NCI-H226 (cell line): ENCODE results near the gene KLHL22.
"Not testable (repeated sequence)": the region's sequence is repeated elsewhere in the genome, so short reads cannot be mapped to it uniquely, and the experiment has no call there.

ENCODE experiments used
- DNase-seq: peaks from one replicate; pipeline ENCODE4 v3.0.0-alpha.2; 2015

Gene KLHL22

DNA sequence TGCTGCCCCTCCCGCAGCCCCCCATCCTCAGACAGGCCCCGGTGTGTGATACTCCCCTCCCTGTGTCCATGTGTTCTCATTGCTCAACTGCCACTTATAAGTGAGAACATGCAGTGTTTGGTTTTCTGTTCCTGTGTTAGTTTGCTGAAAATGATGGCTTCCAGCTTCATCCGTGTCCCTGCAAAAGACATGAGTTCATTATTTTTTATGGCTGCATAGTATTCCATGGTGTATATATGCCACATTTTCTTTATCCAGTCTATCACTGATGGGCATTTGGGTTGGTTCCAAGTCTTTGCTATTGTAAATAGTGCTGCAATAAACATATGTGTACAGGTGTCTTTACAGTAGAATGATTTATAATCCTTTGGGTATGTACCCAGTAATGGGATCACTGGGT is 80.4 kb downstream of the KLHL22 start:
- not testable (repeated sequence) for DNase-seq

DNA sequence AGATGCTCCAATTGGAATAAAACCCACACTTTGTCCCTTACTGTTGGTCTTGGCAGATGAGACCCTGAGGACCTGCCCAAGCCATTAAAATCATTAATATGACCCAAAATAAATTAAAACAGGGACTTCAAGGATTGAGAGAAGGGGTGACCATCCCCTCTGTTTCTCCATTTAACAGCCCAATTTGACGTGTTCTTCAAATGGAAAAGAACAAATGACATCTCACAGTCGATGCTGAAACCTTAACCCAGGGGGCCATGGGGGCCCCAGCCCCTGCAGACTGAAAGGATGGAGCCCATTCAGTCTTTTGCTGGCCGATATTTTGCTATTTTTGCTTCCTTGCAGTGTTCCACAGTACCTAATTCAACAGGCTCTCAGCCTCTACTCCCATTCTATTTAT is 81.1 kb downstream of the KLHL22 start:
- no peak for DNase-seq

DNA sequence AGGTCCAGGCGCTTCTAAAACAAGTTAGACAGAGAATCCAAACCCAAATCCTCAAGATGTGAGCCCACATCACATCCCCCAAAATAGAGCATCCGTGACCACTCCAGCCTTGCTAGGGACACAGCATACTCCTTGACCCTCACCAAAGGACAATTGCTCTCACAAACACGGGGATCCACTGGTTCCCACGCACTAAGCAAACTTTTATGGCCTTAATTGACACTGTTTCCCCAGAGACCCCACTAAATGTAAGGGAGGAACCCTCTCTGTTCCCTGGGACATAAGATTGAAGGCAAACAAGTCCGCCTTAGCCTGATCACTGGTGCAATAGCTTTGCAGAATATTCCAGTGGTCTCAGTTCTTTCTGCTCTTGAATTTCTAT is 81.5 kb downstream of the KLHL22 start:
- no peak for DNase-seq

DNA sequence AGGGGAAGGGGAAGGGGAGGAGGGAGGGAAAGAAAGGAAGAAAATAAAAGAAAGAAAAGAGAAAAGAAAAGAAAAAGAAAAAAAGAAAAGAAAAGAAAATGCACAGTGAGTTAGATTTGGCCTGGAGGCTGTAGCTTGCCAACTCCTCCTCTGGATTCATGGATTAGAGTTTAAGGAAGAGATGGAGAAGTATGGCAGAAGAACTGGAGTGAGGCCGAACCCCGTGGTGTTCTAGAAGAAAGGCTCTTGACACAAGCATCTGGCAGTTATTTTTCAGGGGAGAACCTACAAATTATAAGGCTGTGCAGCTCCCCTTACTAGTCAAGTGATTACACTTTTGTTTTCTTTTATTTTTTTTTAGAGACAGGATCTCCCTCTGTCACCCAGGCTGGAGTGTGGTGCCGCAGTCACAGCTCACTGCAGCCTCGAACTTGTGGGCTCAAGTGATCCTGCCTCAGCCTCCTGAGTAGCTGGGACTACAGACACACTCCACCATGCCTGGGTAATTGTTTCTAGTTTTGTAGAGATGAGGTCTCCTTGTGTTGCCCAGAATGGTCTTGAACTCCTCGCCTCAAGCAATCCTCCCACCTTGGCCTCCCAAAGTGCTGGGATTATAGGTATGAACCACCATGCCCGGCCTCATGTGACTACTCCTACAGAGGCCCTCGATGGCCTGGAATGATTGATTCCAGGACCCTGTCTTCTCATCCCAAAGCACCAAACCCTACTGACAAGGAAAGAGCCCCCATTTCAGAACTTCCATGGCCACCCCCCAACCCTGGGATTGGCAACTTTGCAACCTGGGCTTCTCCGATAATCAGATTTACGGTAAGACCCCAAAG is 82.2 kb downstream of the KLHL22 start:
- no peak for DNase-seq

DNA sequence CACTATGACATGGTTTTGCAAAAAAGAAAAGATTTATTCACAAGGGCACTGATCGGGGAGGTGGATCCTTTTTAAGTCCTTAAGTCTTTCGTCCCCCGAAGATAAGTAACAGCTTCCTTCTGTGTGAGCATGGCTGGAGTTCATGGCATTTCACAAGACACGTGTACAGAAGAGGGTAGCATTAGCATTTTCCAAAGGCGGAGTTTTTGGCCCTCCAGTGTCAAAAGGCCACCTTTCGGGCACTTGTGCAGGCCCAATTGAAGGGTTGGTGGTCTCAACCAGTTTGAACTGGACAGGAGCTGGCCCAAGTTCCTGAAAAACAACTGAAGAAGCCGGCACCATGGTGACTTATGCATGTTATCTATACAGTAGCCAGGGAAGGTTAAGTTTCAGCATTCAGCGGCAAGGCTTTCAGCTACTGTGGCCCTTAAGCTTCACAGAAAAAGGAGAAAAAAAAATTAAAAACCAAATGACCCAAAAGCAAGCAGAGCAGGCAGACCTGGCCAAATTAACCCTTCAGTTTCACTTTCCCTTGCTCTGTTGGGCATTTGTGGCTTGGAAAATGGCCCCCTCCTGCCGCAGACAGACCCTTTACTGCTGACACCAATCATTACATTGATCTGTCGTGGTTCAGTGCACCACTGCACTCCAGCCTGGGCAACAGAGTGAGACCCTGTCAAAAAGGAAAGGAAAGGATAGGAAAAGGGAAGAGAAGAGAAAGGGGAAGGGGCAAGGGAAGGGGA is 83.0 kb downstream of the KLHL22 start:
- no peak for DNase-seq

GRCh38 chr22:20409385-20409784 is 86.2 kb downstream of the KLHL22 start:
- DNase-seq: not testable (repeated sequence)

GRCh38 chr22:20408891-20409290 is 86.7 kb downstream of the KLHL22 start:
- DNase-seq: no peak

DNA sequence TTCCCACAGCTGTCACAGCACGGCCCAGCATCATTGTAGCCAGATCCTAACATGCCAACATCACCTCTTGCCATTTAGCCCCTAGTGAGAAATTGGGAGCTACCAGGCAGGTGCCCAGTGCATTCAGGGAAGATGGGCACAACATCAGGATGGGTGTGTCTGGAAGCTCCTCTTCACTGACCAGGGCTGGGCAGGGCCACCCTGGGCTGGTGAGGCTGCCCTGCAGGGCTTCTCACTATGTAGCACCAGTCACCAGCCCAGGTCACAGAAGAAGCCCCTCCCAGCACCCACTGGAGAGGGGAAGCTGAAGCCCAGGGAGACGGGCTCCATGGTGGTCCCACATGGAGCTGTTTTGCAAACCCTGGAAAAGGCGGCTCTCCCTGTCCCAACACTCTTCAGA is 87.8 kb downstream of the KLHL22 start:
- no peak for DNase-seq

DNA sequence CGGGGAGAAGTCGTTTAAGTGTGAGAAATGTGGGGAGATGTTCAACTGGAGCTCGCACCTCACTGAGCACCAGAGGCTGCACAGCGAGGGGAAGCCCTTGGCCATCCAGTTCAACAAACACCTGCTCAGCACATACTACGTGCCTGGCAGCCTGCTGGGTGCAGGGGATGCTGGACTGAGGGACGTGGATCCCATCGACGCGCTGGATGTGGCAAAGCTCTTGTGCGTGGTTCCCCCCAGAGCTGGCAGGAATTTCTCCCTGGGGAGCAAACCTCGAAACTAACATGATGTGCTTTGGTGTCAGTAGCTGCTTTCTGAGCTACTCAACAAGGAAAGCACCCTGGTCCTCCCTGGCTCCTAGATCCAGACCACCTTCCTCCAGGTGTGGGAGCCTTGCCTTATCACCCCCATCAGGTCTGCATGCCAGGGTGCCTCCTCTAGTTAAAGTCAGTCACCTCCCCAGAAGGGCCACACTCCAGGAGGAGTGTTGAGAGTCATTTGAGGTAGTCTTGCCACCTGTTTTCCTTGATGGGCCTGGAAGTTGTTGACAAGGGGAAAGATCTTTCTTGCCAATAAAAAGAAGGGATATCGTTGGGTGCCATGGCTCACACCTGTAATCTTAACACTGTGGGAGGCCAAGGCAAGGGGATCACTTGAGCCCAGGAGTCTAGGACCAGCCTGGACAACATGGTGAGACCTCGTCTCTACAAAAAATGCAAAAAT is 88.7 kb downstream of the KLHL22 start:
- no peak for DNase-seq

- no peak for DNase-seq
Observed at GRCh38 chr22:20405931-20406685, 89.5 kb downstream of the KLHL22 start.

GRCh38 chr22:20405291-20405930 is 90.2 kb downstream of the KLHL22 start:
- DNase-seq: no peak

DNA sequence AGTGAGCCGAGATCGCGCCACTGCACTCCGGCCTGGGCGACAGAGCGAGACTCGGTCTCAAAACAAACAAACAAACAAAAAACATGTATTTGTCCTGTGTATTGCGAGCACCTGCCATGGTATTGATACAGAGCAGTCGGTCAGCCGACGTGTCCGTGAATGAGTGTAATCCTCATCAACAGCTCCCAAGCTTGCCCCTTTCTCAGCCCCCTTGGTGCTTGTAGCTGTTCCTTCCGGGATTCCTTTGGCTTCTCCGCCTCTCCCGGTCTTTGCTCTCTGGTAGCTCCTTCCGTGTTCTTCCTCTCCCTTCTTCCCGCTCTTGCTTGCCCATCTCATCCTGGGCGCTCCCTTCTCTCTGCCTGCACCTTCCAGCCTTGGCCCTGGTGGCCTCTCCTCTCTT is 90.7 kb downstream of the KLHL22 start:
- no peak for DNase-seq

DNA sequence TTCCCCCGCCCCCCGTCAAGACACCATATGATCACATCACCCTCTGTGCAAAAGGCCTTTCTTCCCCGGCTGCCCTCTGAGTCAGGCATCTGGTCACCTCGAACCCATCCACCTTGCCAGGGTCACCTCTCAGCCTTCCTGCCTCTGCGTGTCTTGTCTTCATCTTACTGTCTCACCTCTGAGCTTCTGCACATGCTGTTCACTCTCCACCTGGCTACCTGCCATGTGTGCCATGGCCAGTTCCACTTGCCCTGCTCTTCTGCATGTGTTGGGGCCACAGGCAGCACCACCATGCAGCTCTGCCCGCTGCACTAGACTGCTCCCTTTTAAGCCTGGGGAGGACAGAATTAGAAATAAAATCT is 91.8 kb downstream of the KLHL22 start:
- DNase-seq: no peak

- no peak for DNase-seq
Observed at GRCh38 chr22:20402960-20403778, 92.4 kb downstream of the KLHL22 start.

- DNase-seq: no peak
Observed at GRCh38 chr22:20401376-20402014, 94.1 kb downstream of the KLHL22 start.

- no peak for DNase-seq
Observed at GRCh38 chr22:20400606-20401375, 94.8 kb downstream of the KLHL22 start.

GRCh38 chr22:20399866-20400605 is 95.6 kb downstream of the KLHL22 start:
- no peak for DNase-seq

- no peak for DNase-seq
Observed at GRCh38 chr22:20398420-20398819, 97.2 kb downstream of the KLHL22 start.

DNA sequence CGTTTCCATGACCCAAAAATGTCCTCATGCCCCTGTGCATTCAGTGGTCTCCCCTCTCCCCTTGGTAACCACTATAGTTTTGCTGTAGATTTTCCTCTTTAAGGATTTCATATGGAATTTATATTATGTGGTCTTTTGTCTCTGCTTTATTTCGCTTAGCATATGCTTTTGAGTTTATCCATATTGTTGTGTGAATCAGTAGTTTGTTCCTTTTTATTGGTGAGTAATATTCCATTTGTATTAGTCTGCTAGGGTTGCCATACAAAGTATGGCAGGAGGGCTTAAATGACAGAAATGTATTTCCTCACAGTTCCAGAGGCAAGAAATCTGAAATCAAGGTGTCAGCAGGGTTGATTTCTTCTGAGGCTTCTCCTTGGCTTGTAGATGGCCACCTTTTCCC is 98.1 kb downstream of the KLHL22 start:
- DNase-seq: no peak

GRCh38 chr22:20396639-20397038 is 99.0 kb downstream of the KLHL22 start:
- no peak for DNase-seq
